Osteocyte (in vitro differentiated cells): ENCODE results near the gene DLX4. TPM values are rescaled to one million over a fixed set of nuclear protein-coding genes. Genes with fewer than 3 reads are reported as not detected.

ENCODE experiments used
- DNase-seq: peaks from one replicate; pipeline ENCODE4 v3.0.0; 2021; ENCODE audit warnings: mixed read lengths; ENCODE audit not compliant: unreplicated experiment; ENCODE audit errors: extremely low spot score
- H3K27ac Mint-ChIP-seq: one replicate; pipeline ENCODE4 v1.8.0; 2021; ENCODE audit warnings: mild to moderate bottlenecking, mixed read lengths; ENCODE audit not compliant: unreplicated experiment
- H3K27me3 Mint-ChIP-seq: one replicate; pipeline ENCODE4 v1.8.0; 2021; ENCODE audit warnings: mixed read lengths; ENCODE audit not compliant: unreplicated experiment
- H3K36me3 Mint-ChIP-seq: one replicate; pipeline ENCODE4 v1.8.0; 2021; ENCODE audit warnings: mixed read lengths; ENCODE audit not compliant: unreplicated experiment
- H3K4me1 Mint-ChIP-seq: one replicate; pipeline ENCODE4 v1.8.0; 2021; ENCODE audit warnings: mixed read lengths; ENCODE audit not compliant: unreplicated experiment
- H3K4me3 Mint-ChIP-seq: one replicate; pipeline ENCODE4 v1.8.0; 2021; ENCODE audit warnings: mild to moderate bottlenecking, moderate library complexity, mixed read lengths; ENCODE audit not compliant: unreplicated experiment
- H3K9me3 Mint-ChIP-seq: one replicate; pipeline ENCODE4 v1.8.0; 2021; ENCODE audit warnings: mixed read lengths; ENCODE audit not compliant: unreplicated experiment
- total RNA-seq: library from RNA; stranded (reverse); gene quantifications from 2 replicates; pipeline ENCODE4 v1.2.1, GENCODE V29; 2021
- TF ChIP-seq, protein P1 (sequence below): fragments of 200-600 bp; sonication (generic); IDR thresholded peaks from 2 replicates; pipeline ENCODE4 v1.5.0; 2021; ENCODE audit warnings: antibody characterized with exemption, mild to moderate bottlenecking, moderate library complexity

DLX4 gene
- total RNA-seq, 1 donor from 2014 or later: not detected

DNA sequence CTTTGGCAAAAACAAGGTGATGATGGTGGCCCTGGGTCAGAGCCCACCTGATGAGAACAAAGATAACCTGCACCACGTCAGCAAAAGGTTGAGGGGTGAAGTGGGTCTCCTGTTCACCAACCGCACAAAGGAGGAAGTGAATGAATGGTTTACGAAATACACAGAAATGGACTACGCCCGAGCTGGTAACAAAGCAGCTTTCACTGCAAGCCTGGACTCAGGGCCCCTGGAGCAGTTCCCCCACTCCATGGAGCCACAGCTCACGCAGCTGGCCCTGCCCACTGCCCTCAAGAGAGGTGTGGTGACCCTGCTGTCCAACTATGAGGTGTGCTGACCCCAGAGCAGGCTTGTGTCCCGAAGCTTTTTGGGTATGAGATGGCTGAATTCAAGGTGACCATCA, 29.7 kb upstream of the DLX4 start:
- Mint-ChIP-seq H3K27ac (no peak overlapping the region), H3K4me3 (no peak overlapping the region), H3K27me3 (peaks cover 74% of the 10 kb centered on the region), H3K9me3 (no peaks in the 10 kb centered on the region), H3K4me1 (no peaks in the 10 kb centered on the region), H3K36me3 (no peaks in the 10 kb centered on the region)
- no peak for DNase-seq
- TF ChIP-seq, protein P1, sequence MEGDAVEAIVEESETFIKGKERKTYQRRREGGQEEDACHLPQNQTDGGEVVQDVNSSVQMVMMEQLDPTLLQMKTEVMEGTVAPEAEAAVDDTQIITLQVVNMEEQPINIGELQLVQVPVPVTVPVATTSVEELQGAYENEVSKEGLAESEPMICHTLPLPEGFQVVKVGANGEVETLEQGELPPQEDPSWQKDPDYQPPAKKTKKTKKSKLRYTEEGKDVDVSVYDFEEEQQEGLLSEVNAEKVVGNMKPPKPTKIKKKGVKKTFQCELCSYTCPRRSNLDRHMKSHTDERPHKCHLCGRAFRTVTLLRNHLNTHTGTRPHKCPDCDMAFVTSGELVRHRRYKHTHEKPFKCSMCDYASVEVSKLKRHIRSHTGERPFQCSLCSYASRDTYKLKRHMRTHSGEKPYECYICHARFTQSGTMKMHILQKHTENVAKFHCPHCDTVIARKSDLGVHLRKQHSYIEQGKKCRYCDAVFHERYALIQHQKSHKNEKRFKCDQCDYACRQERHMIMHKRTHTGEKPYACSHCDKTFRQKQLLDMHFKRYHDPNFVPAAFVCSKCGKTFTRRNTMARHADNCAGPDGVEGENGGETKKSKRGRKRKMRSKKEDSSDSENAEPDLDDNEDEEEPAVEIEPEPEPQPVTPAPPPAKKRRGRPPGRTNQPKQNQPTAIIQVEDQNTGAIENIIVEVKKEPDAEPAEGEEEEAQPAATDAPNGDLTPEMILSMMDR: no peak

DNA sequence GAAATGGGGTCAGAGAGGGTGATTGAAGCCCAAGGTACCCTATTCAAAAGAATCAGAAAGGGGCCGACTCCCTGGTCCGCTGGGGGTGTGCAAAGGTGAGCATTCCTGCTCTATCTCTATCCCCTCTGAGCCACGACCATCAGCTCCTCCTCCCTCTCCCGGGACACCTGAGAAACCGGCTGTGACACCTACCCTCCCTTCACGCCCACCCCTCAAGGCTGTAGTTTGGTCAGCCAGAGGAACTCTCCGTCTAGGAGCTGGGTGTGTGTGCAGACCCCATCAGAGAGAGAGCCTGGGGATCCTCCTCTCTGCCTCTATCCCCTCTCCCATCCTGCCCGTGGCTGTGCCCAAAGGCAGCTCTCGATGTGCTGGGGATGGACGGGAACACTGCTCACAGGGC, 27.6 kb upstream of the DLX4 start:
- TF ChIP-seq, protein P1: no peak
- H3K36me3 Mint-ChIP-seq: no peaks in the 10 kb centered on the region
- peaks cover 70% of the 10 kb centered on the region for H3K27me3 Mint-ChIP-seq
- H3K4me3 Mint-ChIP-seq: no peak overlapping the region
- no peaks in the 10 kb centered on the region for H3K9me3 Mint-ChIP-seq
- H3K4me1 Mint-ChIP-seq: no peaks in the 10 kb centered on the region
- H3K27ac Mint-ChIP-seq: no peak overlapping the region
- no peak for DNase-seq

DNA sequence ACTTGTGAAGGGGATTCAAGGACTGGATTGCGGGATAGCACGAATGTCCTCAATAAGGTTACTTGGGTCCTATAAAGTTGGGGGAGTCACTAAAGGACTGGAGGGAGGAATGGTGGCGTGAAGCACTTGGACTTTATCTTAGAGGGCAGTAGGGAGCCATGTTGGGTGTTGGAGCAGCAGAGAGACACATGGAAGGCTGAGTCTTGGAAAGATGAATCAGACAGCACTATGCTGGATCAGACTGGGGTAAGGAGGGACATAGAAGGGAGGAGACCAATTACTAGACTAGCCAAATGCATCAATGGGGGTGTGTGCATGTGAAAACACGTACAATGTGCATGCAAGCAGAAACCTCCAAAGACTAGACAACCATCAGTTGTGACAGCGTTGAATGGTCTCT, 26.0 kb upstream of the DLX4 start:
- no peaks in the 10 kb centered on the region for H3K36me3 Mint-ChIP-seq
- no peaks in the 10 kb centered on the region for H3K9me3 Mint-ChIP-seq
- H3K4me3 Mint-ChIP-seq: no peak overlapping the region
- H3K27me3 Mint-ChIP-seq: peaks cover 65% of the 10 kb centered on the region
- H3K27ac Mint-ChIP-seq: no peak overlapping the region
- TF ChIP-seq, protein P1: no peak
- DNase-seq: no peak
- no peaks in the 10 kb centered on the region for H3K4me1 Mint-ChIP-seq

DNA sequence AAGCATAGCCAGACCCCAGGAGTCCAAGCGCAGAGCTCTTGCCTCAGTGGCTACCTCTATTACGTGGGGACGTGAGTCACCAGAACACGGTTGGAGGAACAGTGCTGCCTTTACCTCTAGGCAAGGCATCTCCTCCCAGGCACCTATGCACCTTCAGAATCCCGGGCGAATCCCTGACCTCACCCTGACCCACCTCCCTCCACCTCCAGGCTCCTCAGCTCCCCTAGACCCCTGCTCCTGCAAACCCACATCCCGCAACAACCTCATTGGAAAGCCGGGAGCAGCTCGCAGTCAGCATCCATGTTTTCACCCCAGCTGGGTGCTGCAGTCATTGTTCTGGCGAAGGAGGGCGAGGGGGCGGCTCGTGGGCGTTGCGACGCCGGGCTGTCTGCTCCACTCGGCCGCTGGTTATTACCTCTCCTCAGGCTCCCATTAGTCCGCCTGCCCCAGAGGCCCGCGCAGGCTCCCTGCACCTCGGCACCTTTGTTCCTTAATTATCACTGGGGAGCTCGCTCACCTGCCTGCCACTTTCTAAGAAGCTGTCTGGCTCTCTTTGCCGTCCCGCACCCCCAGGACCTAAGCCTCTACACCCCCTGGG, 24.6 kb upstream of the DLX4 start:
- Mint-ChIP-seq H3K27me3 (peaks cover 64% of the 10 kb centered on the region), H3K4me1 (no peaks in the 10 kb centered on the region), H3K27ac (no peak overlapping the region), H3K4me3 (no peak overlapping the region), H3K36me3 (no peaks in the 10 kb centered on the region), H3K9me3 (no peaks in the 10 kb centered on the region)
- TF ChIP-seq, protein P1: no peak
- DNase-seq: no peak

DNA sequence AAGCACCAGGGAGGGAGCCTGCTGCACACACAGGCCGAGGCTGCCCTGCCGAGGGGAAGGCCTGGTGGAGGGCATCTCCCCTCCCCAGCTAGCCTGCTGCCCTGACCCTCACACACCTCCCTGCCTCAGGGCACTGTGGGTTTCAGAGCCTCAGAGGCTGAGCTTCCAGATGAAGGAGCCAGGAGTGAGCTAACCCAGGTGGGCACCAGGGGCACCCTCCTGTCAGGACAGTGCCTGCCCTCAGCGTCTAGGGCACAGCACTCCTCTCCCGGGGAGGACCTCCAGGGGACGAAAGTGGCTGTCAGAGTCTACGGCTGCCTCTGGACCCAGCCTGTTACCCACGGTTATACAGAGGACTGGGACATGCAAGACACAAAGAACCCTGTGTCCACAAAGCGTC, 22.8 kb upstream of the DLX4 start:
- TF ChIP-seq, protein P1: no peak
- Mint-ChIP-seq H3K27ac (no peak overlapping the region), H3K4me3 (no peak overlapping the region), H3K4me1 (peaks cover 5% of the 10 kb centered on the region), H3K36me3 (no peaks in the 10 kb centered on the region), H3K9me3 (no peaks in the 10 kb centered on the region), H3K27me3 (peaks cover 64% of the 10 kb centered on the region)
- no peak for DNase-seq
